ENCODE results near the gene B3GAT1.

The B3GAT1 gene

GRCh38 chr11:134394311-134394710 lies 17.7 kb downstream of the B3GAT1 start:
- no peak overlapping the region for H3K4me3 ChIP-seq (ENCODE audit: low read depth, low read length)
- no peak for TF ChIP-seq CTCF (IDR thresholded peaks at IDR 0.05; ENCODE audit: low read depth, low read length)
- in situ Hi-C loops (cut with HindIII; ENCODE audit: low sequenced_read_pairs) = no loop called here
- no peak for DNase-seq (ENCODE audit: low read depth, low spot score)

- DNase-seq (ENCODE audit: low read depth, low spot score) = no peak
- in situ Hi-C loops (cut with HindIII; ENCODE audit: low sequenced_read_pairs) = no loop called here
- no peak for TF ChIP-seq CTCF (IDR thresholded peaks at IDR 0.05; ENCODE audit: low read depth, low read length)
Measured at GRCh38 chr11:134393638-134394037, 18.4 kb downstream of the B3GAT1 start.

DNA sequence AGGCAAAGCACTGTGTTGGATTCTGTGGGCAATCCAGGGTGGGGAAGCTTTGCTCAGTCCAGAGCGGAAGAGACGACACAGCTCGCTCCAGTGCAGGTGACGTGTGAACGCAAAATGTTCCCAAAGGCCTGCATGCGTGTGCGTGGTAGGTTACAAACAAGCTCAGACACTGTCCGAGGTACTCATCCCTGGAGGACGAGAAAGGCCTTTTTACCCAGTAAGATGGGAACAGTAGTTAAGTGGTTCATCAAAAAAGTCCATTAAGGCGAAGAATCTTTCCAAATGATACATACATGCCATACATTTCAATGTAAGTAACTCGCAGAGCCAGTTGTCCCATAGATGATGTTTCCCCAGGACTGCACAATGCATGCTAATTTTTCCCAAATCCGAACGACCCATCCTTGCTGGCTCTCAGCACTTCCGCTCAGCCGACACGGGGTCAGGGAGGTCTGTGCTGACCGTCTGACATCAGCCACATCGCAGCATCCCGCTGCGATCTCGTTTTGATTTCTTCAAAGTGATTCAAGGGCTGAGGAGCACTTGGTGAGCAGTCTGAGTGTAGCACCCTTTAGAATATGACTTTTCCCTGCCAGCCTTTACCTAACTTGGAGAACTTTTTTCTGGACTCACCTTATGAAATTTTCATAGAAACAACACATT lies 19.0 kb downstream of the B3GAT1 start:
- no peak for TF ChIP-seq CTCF (IDR thresholded peaks at IDR 0.05; ENCODE audit: low read depth, low read length)
- in situ Hi-C loops (cut with HindIII; ENCODE audit: low sequenced_read_pairs) = no loop called here
- DNase-seq (ENCODE audit: low read depth, low spot score) = no peak
- no peak overlapping the region for H3K4me3 ChIP-seq (ENCODE audit: low read depth, low read length)

More at GRCh38 chr11:134393638-134394037, 18.4 kb downstream of the B3GAT1 start:
- H3K4me3 ChIP-seq (ENCODE audit: low read depth, low read length) = no peak overlapping the region

DNA sequence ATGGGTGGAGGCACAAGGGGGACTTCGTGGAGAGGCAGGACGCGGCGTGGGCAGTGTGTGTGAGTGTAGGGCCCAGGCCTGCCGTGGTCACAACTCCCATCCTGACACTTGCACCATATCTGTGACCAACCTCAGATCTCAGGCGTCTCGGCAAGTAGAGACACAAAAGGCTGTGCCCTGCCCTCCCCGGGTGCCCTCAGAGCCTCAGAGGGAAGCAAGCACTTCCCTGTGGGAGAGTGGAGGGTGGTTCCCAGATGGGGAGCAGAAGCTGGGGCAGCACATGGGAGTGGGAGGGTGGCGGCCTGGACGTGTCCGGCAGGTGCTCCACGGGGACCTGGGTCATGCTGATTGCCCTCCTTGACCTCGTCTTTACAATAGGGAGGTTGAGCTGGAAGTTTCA lies 20.4 kb downstream of the B3GAT1 start:
- no peak for TF ChIP-seq CTCF (IDR thresholded peaks at IDR 0.05; ENCODE audit: low read depth, low read length)
- in situ Hi-C loops (cut with HindIII; ENCODE audit: low sequenced_read_pairs) = no loop called here
- DNase-seq (ENCODE audit: low read depth, low spot score) = no peak
- no peak overlapping the region for H3K4me3 ChIP-seq (ENCODE audit: low read depth, low read length)

- no peak for DNase-seq (ENCODE audit: low read depth, low spot score)
- no peak overlapping the region for H3K4me3 ChIP-seq (ENCODE audit: low read depth, low read length)
- TF ChIP-seq CTCF (IDR thresholded peaks at IDR 0.05; ENCODE audit: low read depth, low read length) = no peak
- in situ Hi-C loops (cut with HindIII; ENCODE audit: low sequenced_read_pairs) = no loop called here
Measured at GRCh38 chr11:134390706-134391569, 21.1 kb downstream of the B3GAT1 start.

GRCh38 chr11:134389464-134390180 lies 22.4 kb downstream of the B3GAT1 start:
- in situ Hi-C loops (cut with HindIII; ENCODE audit: low sequenced_read_pairs) = no loop called here
- no peak overlapping the region for H3K4me3 ChIP-seq (ENCODE audit: low read depth, low read length)
- DNase-seq (ENCODE audit: low read depth, low spot score) = no peak
- TF ChIP-seq CTCF (IDR thresholded peaks at IDR 0.05; ENCODE audit: low read depth, low read length) = no peak
